Kidney (tissue), 14 donors: ENCODE measurements around the gene TNFAIP8. TPM values are rescaled to one million over a fixed set of nuclear protein-coding genes. Genes with fewer than 3 reads are reported as not detected.

Experiments
- DNase-seq, 5 donors: peaks; one replicate each; pipeline ENCODE4 v3.0.0-alpha.2; 2013 to 2020
- FAIRE-seq: peaks from 2 replicates; lab custom pipeline; 2012; peaks lifted over from hg19 to GRCh38; lab: Jason Lieb, UNC
- H3K27ac ChIP-seq, 2 donors: one replicate each; pipeline ENCODE4 v1.7.0; 2013; ENCODE audit warnings: low read depth in 2 of 2, low read length in 2 of 2, inconsistent platforms in 1 of 2
- H3K27me3 ChIP-seq: one replicate; pipeline ENCODE4 v1.7.1; 2013; ENCODE audit warnings: low read length, inconsistent platforms; ENCODE audit not compliant: control insufficient read depth, insufficient read depth
- H3K36me3 ChIP-seq, 3 donors: one replicate each; pipeline versions ENCODE4 v1.7.0 to v1.7.1; 2013; ENCODE audit warnings: low read length in 3 of 3, control low read depth in 1 of 3, inconsistent platforms in 1 of 3; ENCODE audit not compliant: insufficient read depth in 3 of 3, control insufficient read depth in 2 of 3
- H3K4me1 ChIP-seq, 3 donors: one replicate each; pipeline versions ENCODE4 v1.7.0 to v1.7.1; 2013; ENCODE audit warnings: low read length in 3 of 3, inconsistent platforms in 1 of 3, low read depth in 1 of 3; ENCODE audit not compliant: control insufficient read depth in 2 of 3, insufficient read depth in 2 of 3
- H3K4me3 ChIP-seq, 3 donors: one replicate each; pipeline versions ENCODE4 v1.7.0 to v1.8.1; 2013; ENCODE audit warnings: low read length in 3 of 3, control low read depth in 1 of 3, inconsistent platforms in 1 of 3
- H3K9ac ChIP-seq, 3 donors: one replicate each; pipeline versions ENCODE4 v1.7.0 to v1.7.1; 2013; ENCODE audit warnings: low read length in 3 of 3, control low read depth in 1 of 3, inconsistent platforms in 1 of 3
- H3K9me3 ChIP-seq, 3 donors: one replicate each; pipeline versions ENCODE4 v1.7.0 to v1.7.1; 2013; ENCODE audit warnings: low read length in 3 of 3, control low read depth in 1 of 3, inconsistent platforms in 1 of 3; ENCODE audit not compliant: control insufficient read depth in 2 of 3, insufficient read depth in 1 of 3
- intact Hi-C: fragments of 100-400 bp; cut with DNase I; formaldehyde crosslinking; loops from one replicate; pipeline ENCODE4 v1.11.1; 2022
- polyA plus RNA-seq: library from polyadenylated mRNA; stranded (reverse); fragments of 350-450 nt; fragmentation: Illumina TruSeq; extraction: RNeasy Lipid Tissue Mini Kit (QIAGEN cat#74804); gene quantifications from one replicate; pipeline ENCODE4 v1.2.3, GENCODE V29; 2014; ENCODE audit warnings: low read depth, low replicate concordance; ENCODE audit not compliant: insufficient read depth
- total RNA-seq: library from RNA; stranded (reverse); fragmentation: NEBNext Ultra II Directional; extraction: Animal tissue kit (Norgen Biotek cat#: 25700); gene quantifications from one replicate; pipeline ENCODE4 v1.2.1, GENCODE V29; 2021
- TF ChIP-seq, protein P1 (sequence below): IDR thresholded peaks from 3 replicates; pipeline ENCODE4 v1.5.1; 2012; ENCODE audit warnings: mild to moderate bottlenecking, moderate library complexity, borderline replicate concordance; ENCODE audit not compliant: insufficient read depth; ENCODE audit errors: extremely low read depth
- donor health status: control.
- donor health status: control.
- donor health status: control.
- donor health status: control.
- donor health status: control.
- donor health status: DM: yes; HTN: yes; CAD: no.
- donor health status: Normal renal cell carcinoma (clear cell type).

TNFAIP8 gene
- total and polyA plus RNA-seq, 2 donors from 2014 or later, result 13.3 to 41.5 TPM

DNA sequence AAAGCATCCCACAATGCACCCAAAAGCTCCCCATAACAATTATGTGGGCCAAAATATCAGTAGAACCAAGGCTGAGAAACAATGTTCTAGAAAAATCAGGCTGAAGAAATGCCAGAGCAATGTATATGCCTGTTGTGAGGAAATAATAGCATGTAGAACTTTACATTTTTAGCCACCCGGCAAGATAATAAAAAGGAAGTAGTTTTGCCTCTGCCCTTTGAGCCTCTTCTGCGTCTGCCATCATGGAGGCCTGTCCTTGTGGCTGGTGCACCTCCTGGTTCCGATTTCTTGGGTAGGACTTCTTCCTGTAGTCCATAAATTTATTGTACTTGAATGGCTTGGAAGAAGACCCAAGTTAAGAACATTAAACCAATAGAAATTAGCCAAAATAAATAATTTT, 38.9 kb upstream of the TNFAIP8 start:
- H3K27ac ChIP-seq, result no peak overlapping the region
- intact Hi-C loops, result no loop called here
- no peak overlapping the region for H3K9ac ChIP-seq
- FAIRE-seq (no peak), DNase-seq (no peak)
- no peaks in the 10 kb centered on the region for H3K36me3 ChIP-seq
- H3K4me3 ChIP-seq, result no peak overlapping the region
- TF ChIP-seq, protein P1, sequence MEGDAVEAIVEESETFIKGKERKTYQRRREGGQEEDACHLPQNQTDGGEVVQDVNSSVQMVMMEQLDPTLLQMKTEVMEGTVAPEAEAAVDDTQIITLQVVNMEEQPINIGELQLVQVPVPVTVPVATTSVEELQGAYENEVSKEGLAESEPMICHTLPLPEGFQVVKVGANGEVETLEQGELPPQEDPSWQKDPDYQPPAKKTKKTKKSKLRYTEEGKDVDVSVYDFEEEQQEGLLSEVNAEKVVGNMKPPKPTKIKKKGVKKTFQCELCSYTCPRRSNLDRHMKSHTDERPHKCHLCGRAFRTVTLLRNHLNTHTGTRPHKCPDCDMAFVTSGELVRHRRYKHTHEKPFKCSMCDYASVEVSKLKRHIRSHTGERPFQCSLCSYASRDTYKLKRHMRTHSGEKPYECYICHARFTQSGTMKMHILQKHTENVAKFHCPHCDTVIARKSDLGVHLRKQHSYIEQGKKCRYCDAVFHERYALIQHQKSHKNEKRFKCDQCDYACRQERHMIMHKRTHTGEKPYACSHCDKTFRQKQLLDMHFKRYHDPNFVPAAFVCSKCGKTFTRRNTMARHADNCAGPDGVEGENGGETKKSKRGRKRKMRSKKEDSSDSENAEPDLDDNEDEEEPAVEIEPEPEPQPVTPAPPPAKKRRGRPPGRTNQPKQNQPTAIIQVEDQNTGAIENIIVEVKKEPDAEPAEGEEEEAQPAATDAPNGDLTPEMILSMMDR, result no peak
- H3K4me1 ChIP-seq, result no peaks in the 10 kb centered on the region
- no peaks in the 10 kb centered on the region for H3K9me3 ChIP-seq
- H3K27me3 ChIP-seq, result no peaks in the 10 kb centered on the region

DNA sequence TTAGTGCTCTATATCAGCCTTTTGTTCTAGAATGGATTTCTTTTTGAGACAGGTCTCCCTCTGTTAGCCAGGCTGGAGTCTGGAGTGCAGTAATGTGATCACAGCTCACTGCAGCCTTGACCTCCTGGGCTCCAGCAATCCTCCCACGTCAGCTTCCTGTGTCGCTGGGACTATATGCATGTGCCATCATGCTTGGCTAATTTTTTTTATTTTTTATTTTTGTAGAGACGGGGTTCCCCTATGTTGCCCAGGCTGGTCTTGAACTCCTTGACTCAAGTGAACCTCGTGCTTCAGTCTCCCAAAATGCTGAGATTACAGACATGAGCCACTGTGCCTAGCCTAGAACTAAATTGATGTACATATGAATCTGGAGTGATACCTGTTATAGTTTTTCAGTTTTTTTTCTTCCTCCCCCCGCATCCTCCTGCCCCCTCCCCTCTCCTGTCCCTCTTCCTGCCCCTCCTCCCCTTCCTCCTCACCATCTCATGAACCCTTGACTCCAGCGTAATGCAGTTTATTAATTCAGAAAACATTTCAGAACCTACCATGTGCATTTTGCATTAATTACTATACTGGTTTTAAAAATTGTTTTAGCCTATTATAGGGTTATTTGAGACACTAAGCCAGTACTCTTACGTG, 37.4 kb upstream of the TNFAIP8 start:
- Histone ChIP-seq H3K9ac (no peak overlapping the region), H3K4me1 (no peaks in the 10 kb centered on the region), H3K27ac (no peak overlapping the region), H3K9me3 (no peaks in the 10 kb centered on the region), H3K4me3 (no peak overlapping the region), H3K36me3 (no peaks in the 10 kb centered on the region), H3K27me3 (no peaks in the 10 kb centered on the region)
- TF ChIP-seq, protein P1, result no peak
- intact Hi-C loops, result no loop called here
- no peak for FAIRE-seq
- DNase-seq, result peak in 4 of 5 donors; percentile 58 to 64 (median 62)

DNA sequence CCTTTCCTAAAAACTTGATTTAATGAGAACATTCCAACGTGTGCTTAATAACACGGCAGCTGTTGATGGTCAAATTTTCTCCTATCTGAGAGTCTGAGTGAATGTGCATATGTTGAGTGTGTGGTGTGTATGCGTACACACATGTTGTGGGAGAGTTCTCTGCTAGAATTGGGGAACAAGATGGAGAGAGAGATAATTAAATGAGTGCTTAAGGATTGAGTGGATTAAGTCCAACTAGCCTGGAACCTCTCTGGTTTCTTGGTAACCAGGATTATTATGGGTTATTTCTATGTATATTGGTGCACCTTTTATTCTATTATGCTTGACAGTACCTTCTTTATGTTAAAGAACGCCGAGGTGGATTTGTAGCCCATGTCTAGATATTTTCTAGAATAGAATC, 36.4 kb upstream of the TNFAIP8 start:
- no peaks in the 10 kb centered on the region for H3K4me1 ChIP-seq
- FAIRE-seq, result no peak

More for the DNA sequence above, 36.4 kb upstream of the TNFAIP8 start:
- Histone ChIP-seq H3K27ac (no peak overlapping the region), H3K27me3 (no peaks in the 10 kb centered on the region), H3K36me3 (no peaks in the 10 kb centered on the region), H3K9me3 (no peaks in the 10 kb centered on the region), H3K4me3 (no peak overlapping the region), H3K9ac (no peak overlapping the region)
- no peak for DNase-seq
- TF ChIP-seq, protein P1, result no peak
- intact Hi-C loops, result no loop called here
